ENCODE data around the gene VPS11. TPM values are rescaled to one million over a fixed set of nuclear protein-coding genes. Genes with fewer than 3 reads are reported as not detected.
"Not testable (repeated sequence)": the region's sequence is repeated elsewhere in the genome, so short reads cannot be mapped to it uniquely, and the experiment has no call there.

Gene VPS11
- total RNA-seq, 1 experiment from 2014 or later: 17.5 TPM

DNA sequence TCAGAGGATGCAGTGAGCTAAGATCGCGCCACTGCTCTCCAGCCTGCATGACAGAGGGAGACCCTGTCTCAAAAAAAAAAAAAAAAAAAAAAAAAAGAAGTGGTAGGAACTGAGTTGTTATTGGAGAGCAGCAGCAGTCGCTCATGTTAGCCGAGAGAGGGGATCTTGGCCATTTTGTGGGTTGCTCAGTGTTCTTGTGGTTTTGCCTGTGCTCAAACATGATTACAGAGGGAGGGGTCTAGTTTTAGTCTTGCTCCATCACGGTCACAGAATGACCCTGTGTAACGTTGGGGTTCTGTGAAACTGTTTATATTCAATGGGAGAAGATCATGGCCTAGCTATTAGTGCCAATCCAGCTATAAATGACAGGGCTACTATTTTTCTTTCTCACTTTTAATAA is 32.1 kb downstream of the VPS11 start:
- Histone ChIP-seq H3K27me3 (ENCODE audit: control insufficient read depth, insufficient read depth, low read length) (no peaks in the 10 kb centered on the region), H3K36me3 (replicated peaks; ENCODE audit: control insufficient read depth, insufficient read depth, low read length) (peaks cover 19% of the 10 kb centered on the region), H3K4me3 (ENCODE audit: insufficient read depth, low read depth, low read length) (no peak overlapping the region)
- DNase-seq: no peak

DNA sequence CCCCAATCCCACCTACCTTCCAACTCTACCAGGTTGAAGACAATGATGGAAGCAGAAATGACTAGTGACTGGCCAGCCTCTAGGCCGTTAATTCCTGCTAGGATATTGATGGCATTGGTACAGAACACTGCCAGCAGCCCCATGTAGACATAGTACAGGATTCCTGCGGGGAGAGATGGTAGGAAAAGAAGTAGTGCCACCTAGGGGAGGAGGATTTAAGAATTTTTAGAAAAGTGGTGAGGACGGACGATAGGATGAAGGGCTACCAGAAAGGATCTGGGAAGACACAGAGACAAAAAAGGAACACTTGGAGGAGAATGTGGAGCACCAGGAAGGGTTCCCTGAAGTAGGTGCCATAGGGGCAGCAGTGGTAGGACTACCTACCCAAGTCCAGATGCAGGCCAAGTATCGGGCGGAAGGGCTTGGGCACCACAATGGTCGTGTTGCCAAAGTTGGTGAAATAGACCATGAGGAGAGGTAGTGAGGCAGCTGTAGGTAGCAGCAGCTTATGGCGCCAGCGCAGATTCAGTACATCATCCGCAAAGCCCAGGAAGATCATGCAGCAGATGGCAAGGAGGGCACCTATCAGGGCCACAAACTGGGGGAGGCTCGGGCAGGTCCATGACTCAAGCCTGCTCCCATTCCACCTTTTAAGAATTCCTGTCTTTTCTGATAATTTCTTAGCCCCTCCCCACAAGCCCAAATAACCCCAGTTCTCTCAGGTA is 32.8 kb downstream of the VPS11 start:
- Histone ChIP-seq H3K27me3 (ENCODE audit: control insufficient read depth, insufficient read depth, low read length) (no peaks in the 10 kb centered on the region), H3K36me3 (replicated peaks; ENCODE audit: control insufficient read depth, insufficient read depth, low read length) (peaks cover 19% of the 10 kb centered on the region), H3K4me3 (ENCODE audit: insufficient read depth, low read depth, low read length) (peak overlapping the region; percentile 94)
- DNase-seq: no peak

DNA sequence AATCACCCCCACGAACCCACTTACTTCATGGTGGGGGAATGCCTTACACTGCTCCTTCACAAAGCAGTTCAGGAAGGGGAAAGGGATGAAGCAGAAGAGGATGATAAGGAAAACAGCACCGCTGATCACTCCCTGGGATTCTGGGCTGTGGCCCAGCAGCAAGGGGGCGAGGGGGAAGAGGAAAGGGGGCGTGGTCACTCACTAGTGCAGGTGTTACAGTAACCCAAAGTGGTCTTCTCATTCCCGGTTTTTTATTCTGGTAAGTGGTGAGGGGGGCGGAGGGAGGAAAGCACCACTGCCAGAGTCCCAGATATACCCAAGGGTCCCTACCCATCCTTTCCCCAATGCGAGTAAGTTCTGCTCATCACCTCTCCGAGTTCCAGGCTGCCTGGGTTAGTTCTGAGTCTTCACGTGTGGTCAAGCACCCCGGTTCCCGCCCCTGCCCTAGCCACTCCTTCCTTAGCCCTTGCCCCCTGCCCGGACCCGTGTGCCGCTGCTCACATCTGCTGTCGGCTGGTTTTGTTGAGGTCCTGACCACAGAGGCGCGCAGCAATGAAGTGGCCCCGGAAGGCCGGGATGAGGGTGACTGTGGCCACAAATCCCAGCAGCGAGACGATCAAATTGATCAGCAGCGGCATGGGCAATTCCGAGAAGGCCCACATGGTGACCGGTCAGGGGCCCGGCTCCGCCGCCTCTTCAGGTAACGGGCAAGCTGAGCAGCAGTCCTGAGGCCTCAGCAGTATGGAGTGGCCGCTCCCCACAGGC is 33.6 kb downstream of the VPS11 start:
- Histone ChIP-seq H3K36me3 (replicated peaks; ENCODE audit: control insufficient read depth, insufficient read depth, low read length) (peaks cover 19% of the 10 kb centered on the region), H3K27me3 (ENCODE audit: control insufficient read depth, insufficient read depth, low read length) (peaks cover 2% of the 10 kb centered on the region; the same call in 1 of the 2 replicates), H3K4me3 (ENCODE audit: insufficient read depth, low read depth, low read length) (peak overlapping the region; percentile 94)
- DNase-seq: peak; percentile 73

GRCh38 chr11:119101759-119102423 is 34.3 kb downstream of the VPS11 start, which contains the start of gene DPAGT1:
TSS of gene DPAGT1 (minus strand) at chr11:119101853. CDS start at chr11:119101655, 198 bp downstream.
- H3K36me3 ChIP-seq (replicated peaks; ENCODE audit: control insufficient read depth, insufficient read depth, low read length): peaks cover 16% of the 10 kb centered on the region
- peak within 1 kb of the TSS; percentile 94 for H3K4me3 ChIP-seq (ENCODE audit: insufficient read depth, low read depth, low read length)
- peaks cover 2% of the 10 kb centered on the region; the same call in 1 of the 2 replicates for H3K27me3 ChIP-seq (ENCODE audit: control insufficient read depth, insufficient read depth, low read length)
- DNase-seq: peak; percentile 82

DNA sequence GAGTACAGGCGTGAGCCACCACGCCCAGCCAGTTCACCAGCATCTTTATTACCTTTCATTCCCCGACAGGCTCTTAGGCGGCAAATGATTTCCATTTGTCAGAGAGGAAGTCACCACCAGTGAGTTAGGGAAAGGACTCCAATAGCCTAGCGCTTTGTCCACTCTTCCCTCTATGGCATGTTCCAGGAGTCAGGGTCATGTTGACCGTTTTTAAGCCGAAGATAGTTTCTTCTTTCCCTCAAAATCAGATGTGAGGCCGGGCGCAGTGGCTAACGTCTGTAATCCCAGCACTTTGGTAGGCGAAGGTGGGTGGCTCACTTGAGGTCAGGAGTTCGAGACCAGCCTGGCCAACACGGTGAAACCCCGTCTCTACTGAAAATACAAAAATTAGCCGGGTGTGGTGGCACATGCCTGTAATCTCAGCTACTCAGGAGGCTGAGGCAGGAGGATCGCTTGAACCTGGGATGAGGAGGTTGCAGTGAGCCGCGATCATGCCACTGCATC is 35.6 kb downstream of the VPS11 start:
- H3K36me3 ChIP-seq (replicated peaks; ENCODE audit: control insufficient read depth, insufficient read depth, low read length); H3K27me3 ChIP-seq (ENCODE audit: control insufficient read depth, insufficient read depth, low read length); DNase-seq; H3K4me3 ChIP-seq (ENCODE audit: insufficient read depth, low read depth, low read length): not testable (repeated sequence)

DNA sequence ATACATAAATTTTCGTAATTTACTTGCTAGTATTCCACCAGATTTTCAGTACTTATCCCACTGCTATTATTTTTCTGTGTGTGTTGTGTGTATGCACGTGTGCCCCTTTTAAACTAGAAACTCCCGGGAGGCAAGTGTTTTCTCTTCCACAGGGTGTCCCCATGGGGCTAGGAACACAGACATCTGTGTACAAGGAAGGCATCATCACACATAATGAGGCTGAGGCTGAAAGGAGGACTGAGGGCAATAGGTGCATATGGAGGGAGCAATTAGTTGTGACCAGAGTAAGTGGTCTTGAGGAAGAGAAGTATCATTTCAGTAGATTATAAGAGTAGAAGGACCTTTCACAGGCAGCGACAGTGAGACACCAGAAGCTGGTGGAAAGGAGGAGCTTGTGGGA is 36.2 kb downstream of the VPS11 start:
- no peak for DNase-seq
- Histone ChIP-seq H3K27me3 (ENCODE audit: control insufficient read depth, insufficient read depth, low read length) (peaks cover 15% of the 10 kb centered on the region), H3K36me3 (replicated peaks; ENCODE audit: control insufficient read depth, insufficient read depth, low read length) (peaks cover 4% of the 10 kb centered on the region; the same call in 1 of the 2 replicates), H3K4me3 (ENCODE audit: insufficient read depth, low read depth, low read length) (no peak overlapping the region)

DNA sequence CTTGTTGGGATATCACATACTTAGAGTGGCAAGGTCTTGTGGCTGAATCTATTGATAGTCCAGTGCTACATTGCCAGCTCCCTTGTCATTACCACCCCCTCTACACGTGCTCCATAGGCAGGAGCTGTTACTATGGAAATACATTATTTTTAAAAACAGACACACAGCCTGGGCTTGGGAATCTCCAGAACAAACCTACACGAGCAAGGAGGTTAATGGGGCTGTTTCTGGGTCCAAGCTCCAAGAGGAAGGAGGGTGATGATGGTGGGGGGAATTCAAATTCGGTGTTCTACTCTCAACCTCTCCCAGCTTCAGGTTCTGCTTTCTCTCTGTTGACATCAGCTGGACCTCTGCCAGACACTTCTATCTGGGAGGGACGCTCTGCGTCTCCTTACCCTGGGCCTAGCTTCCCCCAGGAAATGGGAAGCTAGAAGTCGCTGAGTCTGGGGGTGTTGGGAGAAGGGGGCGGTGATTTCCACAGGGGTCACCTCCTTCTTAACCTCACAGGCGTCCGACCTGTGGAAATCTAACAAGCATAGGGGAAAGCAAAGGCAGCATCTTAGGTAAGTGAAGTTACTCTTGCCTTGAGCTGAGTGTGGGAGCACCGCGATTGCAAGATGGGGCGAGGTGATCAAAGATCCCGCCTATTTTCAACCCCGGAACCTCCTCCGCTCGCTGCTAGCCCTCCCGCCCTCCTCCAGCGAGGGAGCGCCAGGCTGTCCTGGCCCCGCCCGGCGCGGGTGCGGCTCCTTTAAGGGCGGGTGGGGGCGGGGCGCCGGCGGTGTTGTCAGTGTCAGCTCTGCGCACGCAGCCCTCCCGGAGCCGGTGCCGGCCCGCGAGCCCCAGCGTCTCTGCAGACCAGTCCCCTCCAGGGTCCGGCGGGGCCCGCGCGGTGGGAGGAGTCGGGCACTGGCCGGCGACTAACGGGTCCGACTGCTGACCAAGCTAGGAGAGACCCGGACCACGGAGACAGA is 39.2 kb downstream of the VPS11 start, which contains the start of gene C2CD2L:
Gene C2CD2L, plus strand, starts transcription at position 781 of the 974 bp plus-strand sequence. CDS start 398 bp downstream, outside the sequence.
- Histone ChIP-seq H3K4me3 (ENCODE audit: insufficient read depth, low read depth, low read length) (peak within 1 kb of the TSS; percentile 74), H3K27me3 (ENCODE audit: control insufficient read depth, insufficient read depth, low read length) (peaks cover 15% of the 10 kb centered on the region), H3K36me3 (replicated peaks; ENCODE audit: control insufficient read depth, insufficient read depth, low read length) (no peaks in the 10 kb centered on the region)
- DNase-seq: peak; percentile 98

- Histone ChIP-seq H3K4me3 (ENCODE audit: insufficient read depth, low read depth, low read length) (peak overlapping the region; percentile 74), H3K36me3 (replicated peaks; ENCODE audit: control insufficient read depth, insufficient read depth, low read length) (no peaks in the 10 kb centered on the region), H3K27me3 (ENCODE audit: control insufficient read depth, insufficient read depth, low read length) (peaks cover 15% of the 10 kb centered on the region)
- DNase-seq: peak; percentile 81
Measured at GRCh38 chr11:119107538-119108145, 40.0 kb downstream of the VPS11 start.

GRCh38 chr11:119108146-119108856 is 40.7 kb downstream of the VPS11 start:
- peak; percentile 70 for DNase-seq
- H3K36me3 ChIP-seq (replicated peaks; ENCODE audit: control insufficient read depth, insufficient read depth, low read length): no peaks in the 10 kb centered on the region
- H3K4me3 ChIP-seq (ENCODE audit: insufficient read depth, low read depth, low read length): peak overlapping the region; percentile 74
- peaks cover 15% of the 10 kb centered on the region for H3K27me3 ChIP-seq (ENCODE audit: control insufficient read depth, insufficient read depth, low read length)

- H3K27me3 ChIP-seq (ENCODE audit: control insufficient read depth, insufficient read depth, low read length): peaks cover 15% of the 10 kb centered on the region
- H3K4me3 ChIP-seq (ENCODE audit: insufficient read depth, low read depth, low read length): no peak overlapping the region
- no peak for DNase-seq
- 0 out of 2 replicates have a peak, but pooled peaks cover 2% of the 10 kb centered on the region for H3K36me3 ChIP-seq (replicated peaks; ENCODE audit: control insufficient read depth, insufficient read depth, low read length)
Measured at GRCh38 chr11:119108857-119109221, 41.2 kb downstream of the VPS11 start.

GRCh38 chr11:119109843-119110242 is 42.2 kb downstream of the VPS11 start:
- 0 out of 2 replicates have a peak, but pooled peaks cover 2% of the 10 kb centered on the region for H3K36me3 ChIP-seq (replicated peaks; ENCODE audit: control insufficient read depth, insufficient read depth, low read length)
- no peak overlapping the region for H3K4me3 ChIP-seq (ENCODE audit: insufficient read depth, low read depth, low read length)
- DNase-seq: peak; percentile 37
- H3K27me3 ChIP-seq (ENCODE audit: control insufficient read depth, insufficient read depth, low read length): peaks cover 15% of the 10 kb centered on the region

DNA sequence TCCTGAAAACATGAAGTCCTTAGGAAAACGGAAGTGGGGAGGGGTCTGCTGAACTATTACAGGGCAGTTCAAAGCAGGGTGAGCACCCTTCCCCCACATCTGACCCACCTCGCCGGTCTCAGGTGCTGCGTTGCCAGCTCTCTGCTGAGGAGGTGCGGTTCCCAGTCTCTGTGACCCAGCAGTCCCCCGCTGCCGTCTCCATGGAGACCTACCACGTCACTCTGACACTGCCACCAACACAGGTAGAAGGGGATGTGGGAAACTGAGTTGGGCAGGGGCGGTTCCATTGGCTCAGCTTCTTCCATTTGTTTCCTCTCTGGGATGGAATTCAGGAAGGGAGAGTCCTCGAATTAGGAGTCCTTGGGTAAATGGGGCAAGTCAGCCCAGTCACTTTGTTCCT is 42.8 kb downstream of the VPS11 start:
- Histone ChIP-seq H3K4me3 (ENCODE audit: insufficient read depth, low read depth, low read length) (no peak overlapping the region), H3K27me3 (ENCODE audit: control insufficient read depth, insufficient read depth, low read length) (peaks cover 15% of the 10 kb centered on the region), H3K36me3 (replicated peaks; ENCODE audit: control insufficient read depth, insufficient read depth, low read length) (0 out of 2 replicates have a peak, but pooled peaks cover 2% of the 10 kb centered on the region)
- peak; percentile 52 for DNase-seq

All from H7 (cell line).